Glomerular endothelial cell (primary cell): ENCODE results near the gene SYS1. TPM values are rescaled to one million over a fixed set of nuclear protein-coding genes. Genes with fewer than 3 reads are reported as not detected.

Source experiments
- DNase-seq: peaks from one replicate; pipeline ENCODE4 v3.0.0-alpha.2; 2011; ENCODE audit warnings: low read depth, low spot score; ENCODE audit errors: extremely low read depth
- total RNA-seq: library from RNA; depleted of rRNA; stranded (reverse); fragments of >200 nt; gene quantifications from 2 replicates; pipeline ENCODE4 v1.2.3, GENCODE V29; 2015

SYS1 gene
- total RNA-seq, result 19.2 and 31.1 TPM in 2 replicates

DNA sequence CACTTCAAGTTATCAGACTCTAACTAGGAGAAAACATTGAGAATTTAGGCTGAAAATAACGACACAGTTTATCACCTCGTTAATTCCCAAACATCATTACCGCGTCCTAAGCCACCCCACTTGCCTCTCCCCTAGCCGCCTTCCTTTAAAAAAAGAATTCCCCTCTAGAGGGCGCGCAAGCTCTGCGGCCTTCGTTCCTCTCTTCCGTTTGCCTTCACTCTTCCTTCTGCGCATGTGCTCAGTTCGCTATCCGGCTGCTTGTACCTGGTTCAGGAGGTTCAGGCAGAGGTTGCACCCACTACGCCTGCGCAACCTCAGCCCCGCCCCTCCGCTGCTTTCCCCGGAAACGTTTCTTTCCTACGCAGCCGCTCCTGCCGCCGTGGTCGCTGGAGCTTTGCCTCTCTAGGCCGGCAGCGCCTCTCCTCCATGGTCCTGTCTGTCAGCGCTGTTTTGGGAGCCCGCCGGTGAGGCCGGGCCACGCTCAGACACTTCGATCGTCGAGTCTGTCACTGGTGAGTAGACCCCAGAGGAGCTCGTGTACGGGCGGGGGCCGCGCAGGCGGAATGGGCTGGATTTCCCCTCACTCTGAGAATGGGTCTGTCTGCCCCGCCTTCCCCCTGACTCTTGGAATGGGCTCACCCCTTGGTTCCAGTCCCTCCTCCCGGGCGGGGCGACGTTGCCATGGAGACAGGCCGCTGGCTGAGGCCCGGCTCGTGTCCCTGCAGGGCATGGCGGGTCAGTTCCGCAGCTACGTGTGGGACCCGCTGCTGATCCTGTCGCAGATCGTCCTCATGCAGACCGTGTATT lies at the start of gene SYS1:
Gene SYS1, plus strand, starts transcription at position 353 of the 807 bp plus-strand sequence. Its CDS starts 376 bp downstream, at position 729.
- peak; percentile 92 for DNase-seq

DNA sequence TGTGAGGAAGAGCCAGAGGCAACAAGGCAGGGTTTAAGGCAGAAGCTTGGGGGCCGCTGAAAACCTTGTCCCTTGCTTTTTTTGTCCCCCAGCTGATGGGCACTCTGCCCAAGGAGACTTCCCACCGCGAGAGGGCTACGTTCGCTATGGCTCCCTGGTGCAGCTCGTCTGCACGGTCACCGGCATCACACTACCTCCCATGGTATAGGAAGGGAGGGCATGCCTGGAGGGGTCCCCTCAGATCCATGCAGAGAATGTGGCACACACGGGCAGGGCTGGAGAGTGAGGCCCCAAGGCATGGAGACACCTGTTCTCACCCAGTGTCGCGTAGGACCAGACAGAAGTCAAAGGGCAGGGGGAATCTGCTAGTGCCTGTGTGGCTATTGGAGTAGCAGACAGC lies 49.0 kb upstream of the SYS1 start:
- no peak for DNase-seq

DNA sequence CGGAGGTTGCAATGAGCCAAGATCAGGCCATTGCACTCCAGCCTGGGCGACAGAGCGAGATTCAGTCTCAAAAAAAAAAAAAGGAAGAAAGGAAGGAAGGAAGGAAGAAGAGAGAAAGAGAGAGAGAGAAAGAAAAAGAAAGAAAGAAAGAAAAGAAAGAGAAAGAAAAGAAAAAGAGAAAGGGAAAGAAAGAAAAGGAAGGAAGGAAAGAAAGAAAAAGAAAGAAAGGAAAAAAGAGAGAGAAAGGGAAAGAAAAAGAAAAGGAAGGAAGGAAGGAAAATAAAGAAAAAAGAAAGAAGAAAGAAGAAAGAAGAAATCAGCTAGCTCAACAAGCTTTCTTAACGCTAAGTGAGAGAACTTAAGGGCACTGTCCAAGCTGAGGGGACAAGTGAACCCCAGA lies 47.3 kb upstream of the SYS1 start:
- DNase-seq, result no peak

DNA sequence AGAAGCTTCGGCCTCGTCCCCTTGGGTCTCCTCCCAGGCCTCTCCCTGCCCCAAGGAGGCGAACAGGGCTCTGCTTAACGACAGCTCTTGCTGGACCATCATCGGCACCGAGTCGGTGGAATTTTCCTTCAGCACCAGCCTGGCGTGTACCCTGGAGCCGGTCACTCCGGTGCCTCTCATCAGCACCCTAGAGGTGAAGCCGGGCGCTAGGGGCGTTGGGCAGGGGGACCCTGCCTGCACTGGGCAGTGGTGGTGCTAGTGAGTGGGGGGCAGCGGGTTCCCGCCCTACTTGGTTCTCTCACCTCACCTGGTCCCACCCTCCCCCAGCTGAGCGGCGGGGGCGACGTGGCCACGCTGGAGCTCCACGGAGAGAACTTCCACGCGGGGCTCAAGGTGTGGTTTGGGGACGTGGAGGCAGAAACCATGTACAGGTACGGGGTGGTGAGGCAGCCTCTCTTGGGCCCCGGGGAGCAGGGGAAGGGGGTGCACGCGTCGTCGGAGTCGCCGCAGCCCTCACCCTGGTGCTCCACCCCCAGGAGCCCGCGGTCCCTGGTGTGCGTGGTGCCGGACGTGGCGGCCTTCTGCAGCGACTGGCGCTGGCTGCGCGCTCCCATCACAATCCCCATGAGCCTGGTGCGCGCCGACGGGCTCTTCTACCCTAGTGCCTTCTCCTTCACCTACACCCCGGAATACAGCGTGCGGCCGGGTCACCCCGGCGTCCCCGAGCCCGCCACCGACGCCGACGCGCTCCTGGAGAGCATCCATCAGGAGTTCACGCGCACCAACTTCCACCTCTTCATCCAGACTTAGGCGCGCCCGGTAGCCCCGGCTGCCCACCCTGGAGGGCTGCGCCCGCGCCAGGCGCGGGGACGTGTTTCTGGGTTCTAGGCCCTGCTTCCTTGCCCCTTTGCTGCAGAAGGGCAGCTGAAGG lies 46.5 kb upstream of the SYS1 start:
- no peak for DNase-seq

DNA sequence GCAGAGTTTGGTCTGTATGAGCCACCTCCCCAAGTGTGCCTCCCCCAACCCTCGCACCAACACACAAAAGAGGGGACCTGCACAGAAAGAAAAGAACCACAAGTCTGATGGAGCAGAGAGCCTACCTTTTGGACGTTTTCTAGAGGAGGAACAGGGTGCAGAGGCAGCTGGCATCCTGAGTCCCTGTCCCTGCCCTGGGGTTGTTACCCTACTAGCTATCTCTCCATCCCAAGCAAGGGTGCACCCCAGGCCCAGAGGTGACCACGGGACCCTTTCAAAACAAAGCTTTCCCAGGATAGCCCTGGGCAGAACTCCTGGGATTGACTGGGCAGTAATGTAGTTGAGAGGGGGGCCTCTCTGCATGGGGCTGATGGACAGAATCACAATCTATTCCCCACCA lies 45.1 kb upstream of the SYS1 start:
- no peak for DNase-seq

DNA sequence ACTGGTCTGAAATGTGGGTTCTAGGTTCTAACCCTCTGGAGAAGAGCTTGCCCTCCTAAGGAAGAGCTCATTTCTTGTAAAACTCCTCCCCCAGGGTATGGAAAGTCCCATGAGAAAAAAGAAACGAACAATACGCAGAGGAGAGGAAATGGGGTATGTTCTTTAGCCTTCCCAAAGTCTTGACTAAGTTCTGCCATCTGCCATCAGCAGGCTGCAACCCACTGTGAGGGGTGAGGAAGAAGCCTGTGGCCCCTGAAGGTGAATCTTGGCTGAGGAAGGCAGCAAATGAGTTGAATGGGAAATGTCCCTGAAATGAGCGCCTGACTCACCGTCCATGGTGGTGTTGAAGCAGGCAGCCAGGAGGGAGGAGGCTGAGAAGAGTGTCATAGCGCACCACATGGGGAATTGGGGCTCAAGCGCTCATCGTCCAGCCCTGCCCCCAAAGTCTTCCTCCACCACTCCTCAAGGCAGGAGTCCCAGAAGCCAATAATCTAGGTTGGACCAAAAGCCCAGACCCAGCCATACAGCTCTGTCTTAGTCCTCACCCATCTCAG lies 44.5 kb upstream of the SYS1 start:
- no peak for DNase-seq

DNA sequence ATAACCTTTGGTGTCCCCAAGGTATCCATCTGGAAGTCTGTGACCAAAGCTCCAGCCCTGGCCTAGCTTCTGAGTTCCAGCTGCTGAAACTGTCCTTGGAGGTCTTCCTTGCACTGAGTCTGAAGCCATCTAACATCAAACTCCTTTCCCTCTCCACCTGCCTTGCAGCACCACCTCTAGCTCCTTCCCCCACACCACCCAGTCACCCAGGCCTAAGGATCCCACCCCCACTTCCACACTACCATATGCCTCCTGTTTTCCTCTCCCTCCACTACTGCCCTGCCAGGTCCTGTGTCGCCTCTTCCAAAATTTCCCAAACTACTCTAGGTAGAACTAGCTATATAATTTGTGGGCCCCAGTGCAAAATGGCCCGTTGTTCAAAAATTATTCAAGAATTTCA lies 44.0 kb upstream of the SYS1 start:
- no peak for DNase-seq

DNA sequence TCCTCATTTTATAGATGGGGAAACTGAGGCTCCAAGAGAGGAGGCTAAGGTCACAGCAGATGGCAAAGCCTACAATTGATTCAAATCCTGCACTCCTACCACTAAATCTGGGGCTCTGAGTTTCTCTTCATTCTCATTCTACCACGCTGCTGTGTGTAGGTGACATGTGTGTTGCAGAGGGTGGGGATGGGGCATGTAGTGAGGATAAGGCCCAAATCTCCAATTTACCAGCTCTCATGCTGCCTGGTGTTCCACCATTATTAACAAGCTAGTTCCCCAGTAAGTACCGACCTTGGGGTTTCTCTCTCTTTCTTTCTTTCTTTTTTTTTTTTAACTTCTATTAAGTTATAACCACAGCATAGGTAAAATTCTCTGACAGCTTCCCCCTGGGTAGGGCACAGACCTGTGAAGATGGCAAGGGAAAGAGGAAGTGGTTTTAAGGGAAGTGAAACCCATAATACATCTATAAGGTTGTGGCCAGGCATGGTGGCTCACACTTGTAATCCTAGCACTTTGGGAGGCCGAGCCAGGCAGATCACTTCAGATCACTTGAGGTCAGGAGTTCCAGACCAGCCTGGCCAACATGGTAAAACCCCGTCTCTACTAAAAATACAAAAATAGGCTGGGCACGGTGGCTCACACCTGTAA lies 41.9 kb upstream of the SYS1 start:
- DNase-seq, result no peak

DNA sequence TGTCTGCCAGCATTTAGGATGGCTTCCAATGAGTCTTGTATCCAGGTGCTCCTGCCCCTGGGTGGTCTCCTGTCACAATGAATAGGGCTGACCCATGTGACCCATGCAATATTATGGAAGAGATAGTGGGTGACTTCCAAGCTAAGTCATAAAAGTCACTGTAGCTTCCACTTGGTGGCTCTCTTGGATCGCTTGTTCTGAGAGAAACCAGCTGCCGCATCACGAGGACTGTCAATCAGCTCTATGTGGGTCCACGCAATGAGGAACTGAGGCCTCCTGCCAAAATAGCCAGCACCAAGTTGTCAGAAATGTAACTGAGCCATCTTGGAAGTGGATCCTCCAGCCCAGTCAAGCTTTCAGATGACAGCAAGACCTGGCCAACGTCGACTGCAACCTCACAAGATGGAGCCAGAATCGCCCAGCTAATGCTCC lies 40.0 kb upstream of the SYS1 start:
- DNase-seq, result no peak

DNA sequence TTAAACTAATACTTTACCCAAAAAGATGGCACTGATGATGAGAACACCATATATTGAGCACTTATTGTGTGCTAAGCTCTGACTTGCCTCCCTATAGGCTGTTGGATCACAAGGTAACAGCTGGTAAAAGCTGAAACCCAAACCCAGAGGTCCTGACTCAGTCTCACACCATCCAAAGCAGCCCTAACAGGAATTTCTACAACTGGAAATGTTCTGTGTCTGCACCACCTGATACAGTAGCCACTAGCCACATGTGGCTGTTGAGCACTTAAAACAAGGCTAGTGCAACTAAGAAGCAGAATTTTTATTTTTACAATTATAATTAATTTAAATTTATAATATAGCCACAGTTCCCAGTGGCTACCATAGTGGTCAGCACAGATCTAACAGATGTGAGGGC lies 39.2 kb upstream of the SYS1 start:
- DNase-seq, result no peak

DNA sequence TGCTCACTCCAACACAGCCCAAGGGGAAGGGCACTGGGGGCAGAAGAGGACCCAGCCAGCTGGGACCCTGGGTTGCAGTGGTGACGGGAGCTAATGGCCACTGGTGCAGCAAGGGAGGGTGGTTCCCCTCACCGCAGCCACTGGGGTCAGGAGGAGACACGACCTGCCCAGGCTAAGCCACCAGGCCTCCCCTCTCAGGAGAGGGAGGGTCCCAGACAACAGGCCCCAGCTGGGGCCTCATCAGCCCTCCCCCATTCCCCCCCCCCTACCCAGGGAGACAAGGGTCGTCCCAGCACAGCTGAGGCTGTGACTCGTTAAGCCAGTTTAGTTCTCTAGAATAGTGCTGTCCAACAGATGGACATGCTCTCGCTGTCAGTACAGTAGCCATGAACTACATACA lies 37.6 kb upstream of the SYS1 start:
- no peak for DNase-seq

DNA sequence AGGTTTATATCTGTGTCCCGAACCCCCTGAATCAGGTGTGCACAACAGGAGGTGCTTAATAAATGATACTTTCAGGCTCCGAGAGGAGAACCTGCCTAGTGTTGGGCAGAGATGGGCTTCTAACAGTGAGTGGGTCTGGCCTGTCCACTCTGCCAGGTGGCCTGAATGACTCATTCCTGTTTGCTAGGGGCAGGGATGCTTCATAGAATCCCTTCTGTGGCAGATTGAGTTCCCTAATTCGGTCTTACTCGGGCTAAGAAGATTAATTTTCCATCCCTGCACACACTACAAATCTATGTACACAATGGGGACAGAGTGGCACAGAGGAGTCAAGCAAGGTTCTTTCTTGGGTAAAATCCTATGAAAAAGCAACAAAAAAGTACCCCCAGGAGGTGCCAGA lies 34.5 kb upstream of the SYS1 start:
- DNase-seq, result no peak

DNA sequence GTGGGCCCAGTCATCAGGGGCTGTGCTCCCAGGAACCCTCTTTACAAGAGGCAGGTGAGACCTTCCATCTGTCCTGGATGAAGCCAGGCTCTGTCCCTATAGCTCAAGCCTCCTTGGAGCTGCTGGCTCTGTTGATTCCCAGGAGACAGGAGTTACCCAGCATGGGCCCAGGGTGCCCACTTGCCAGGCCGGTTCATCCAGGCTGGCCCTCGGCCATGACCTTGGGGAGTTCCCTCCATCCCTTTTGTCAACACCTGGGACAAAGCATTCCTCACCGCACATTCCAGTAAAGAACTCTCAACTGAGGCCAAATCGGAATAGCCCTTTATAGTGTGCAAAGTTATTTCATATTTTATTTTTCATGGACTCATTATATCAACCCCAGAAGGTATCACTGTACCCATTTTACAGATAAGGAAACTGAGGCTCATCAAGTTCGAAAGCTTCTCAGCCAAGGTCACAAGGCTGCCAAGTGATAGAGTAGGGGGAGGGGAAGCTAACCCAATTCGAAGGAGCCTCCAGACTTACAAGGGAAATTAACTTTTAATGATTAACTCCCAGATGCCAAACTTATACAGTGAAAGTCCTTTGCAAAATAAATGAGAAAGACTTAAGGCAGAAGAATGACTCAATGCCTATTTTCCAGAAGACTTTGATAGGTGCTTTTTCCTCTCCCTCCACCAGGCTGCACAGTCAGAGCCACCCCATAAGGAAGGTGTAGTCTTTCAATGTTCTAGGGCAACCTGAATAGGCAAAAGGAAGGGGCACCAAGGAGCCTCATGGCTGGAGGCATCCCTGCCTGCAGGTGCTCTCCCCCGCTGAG lies 33.2 kb upstream of the SYS1 start:
- DNase-seq, result no peak

DNA sequence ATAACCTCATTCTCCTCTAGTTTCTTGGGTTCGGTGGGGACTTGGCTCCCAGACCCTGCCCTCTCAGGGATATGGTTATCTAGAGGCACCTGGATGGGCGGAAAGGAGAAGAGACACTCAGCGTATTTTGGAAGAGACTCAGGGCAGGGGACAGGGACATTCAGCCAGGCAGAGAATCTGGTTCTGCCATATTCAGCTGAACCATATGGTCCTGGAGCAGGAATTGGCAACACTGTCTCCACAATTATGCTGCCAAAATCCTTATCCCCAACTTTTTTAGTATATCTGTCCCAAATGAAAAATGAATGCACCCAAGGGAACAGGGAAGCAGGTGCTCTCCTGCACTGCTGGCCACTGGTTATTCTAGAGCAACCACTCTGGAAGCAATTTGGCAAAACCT lies 32.5 kb upstream of the SYS1 start:
- no peak for DNase-seq

DNA sequence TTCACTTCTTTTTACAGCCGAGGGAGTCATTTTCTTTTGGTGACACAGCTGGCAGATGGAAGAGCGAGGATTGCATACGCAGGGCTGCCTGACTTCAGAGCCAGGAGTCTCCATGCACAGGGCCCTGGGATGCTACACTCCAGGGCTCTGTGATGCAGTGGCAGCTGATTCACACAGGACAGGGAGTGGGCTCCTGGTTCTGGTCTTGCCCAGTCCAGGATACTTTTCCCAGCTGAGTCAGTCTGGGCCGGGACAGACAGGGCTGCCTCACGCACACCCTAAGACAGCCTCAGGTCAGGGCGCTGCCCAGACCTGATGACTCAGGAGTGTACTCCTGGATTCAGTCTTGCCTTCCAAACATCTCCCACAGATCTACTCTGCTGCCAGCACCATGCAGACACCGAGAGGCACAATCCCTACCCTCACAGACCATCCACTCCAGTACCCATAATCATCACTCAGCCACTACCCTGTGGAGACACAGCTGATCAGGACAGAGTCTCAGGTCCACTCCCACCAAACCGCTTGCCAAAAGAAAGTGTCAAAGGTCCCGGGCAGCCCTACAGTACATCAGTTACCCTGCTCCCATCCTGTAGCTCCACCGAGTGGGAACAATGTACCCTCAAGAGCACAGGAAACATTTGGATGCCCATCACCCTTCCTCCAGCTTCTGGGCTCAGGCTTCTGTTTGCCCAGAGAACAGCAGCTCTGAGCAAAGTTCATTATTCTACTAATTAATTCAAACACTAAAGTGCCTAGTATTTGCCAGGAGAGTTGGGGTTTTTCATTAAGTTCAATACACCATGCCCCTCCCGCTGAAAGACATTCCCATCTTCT lies 26.2 kb upstream of the SYS1 start:
- DNase-seq, result no peak

DNA sequence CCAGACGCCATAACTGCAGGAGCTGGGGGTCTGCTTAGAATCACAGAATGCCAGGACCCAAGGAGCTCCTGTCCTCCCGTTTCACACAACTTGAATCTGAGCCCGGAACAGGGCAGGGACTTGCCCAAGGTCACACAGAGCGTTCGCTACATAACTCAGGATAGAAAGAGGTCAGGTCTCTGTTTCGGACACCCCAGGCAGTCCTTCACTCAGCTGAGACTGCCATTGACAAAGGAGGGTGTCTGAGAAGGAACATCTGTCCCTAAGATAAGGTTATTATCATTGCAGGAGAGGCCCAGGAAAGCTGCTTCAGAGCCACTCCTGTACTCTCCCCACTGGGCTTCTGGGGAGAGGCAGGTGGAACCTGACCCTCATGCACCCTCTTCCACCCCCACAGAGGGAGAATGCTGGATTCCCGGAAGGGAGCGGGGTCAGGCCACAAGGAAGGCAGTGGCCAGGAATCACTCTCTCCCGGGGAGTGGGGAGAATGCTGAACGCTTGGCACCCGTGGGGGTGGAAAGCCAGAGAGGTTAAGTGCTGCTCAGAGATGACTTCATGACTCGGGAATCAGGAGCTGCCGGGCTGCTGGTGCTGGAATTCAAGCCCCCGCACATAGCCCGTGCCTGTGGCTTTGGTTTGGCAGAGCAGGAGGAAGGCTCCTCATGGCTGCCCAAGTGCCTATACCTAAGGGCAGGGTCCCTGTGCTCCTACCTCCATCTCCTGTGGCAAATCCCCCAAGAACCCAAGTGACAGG lies 25.4 kb upstream of the SYS1 start:
- no peak for DNase-seq

DNA sequence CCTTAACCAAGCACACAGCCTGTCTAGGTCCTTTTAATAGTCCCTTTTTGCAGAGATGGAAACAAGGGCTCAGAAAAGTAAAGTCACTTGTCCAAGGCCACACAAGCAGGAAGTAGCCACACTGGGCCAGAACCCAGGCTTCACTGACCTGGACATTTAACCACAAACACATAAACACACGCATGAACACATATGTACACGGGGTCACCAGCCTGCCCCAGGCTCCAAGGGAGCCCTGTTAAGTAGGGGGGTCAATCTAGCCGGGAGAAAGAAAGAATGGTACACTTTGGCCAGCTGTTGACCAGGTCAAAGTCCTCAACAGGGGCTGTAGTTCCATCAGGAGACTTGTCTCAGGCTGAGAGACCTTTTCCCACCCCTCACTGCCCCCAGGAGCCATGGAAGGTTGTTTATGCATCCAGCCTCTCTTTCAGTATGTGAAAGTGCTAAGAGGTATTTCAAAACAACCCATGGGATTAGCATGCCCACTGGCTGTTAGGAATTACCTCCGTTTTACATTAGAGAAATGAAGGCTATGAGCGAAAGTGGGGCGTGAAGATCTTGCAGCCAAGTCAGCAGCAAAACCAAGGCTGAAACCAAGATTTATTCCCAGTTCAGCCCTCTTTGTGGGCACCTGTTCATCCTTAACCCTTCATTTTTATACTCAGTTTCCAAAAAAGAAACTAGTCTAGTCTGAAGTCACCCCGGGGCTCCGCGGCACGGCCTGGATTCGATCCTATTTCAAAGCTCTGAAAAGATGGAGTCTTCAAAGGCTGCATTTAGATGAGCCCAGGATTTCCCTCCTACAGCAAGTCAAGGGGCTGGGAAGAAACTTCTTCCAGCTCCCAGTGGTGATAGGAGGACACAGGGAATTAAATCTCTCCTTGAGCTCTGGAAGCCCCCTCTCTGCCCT lies 24.6 kb upstream of the SYS1 start:
- no peak for DNase-seq

DNA sequence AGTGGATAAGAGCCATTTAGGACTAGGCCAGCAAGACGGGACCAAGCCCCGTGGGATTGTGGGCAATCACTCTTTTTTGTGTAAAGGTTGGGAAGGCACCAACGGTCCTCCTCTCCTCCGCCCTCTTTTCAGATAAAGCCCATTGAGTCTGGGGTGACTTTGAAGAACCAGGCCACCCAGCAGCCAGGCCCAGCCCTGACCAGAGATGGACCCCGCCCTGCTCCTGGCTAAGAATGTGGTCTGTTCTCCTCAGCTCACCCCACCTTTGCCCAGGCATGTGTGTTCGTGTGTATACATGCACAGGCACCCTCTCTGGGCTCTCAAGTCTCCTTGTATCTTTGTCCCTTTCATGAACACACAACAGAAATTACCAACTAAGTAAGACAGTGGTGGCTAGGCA lies 23.9 kb upstream of the SYS1 start:
- no peak for DNase-seq
